Fibroblast of lung (primary cell): Measurements from ENCODE around the gene PANK1. TPM values are rescaled to one million over a fixed set of nuclear protein-coding genes. Genes with fewer than 3 reads are reported as not detected.

Experiments
- DNase-seq, 2 donors: peaks; one replicate each; pipeline versions ENCODE4 v3.0.0 to v3.0.0-alpha.2; 2010; ENCODE audit warnings: low read depth in 2 of 2
- H2AFZ ChIP-seq: 2 replicates; pipeline ENCODE4 v1.5.1; 2012; ENCODE audit warnings: low read length, control low read depth, inconsistent platforms
- H3K27ac ChIP-seq: 2 replicates; pipeline ENCODE4 v1.5.1; 2011; ENCODE audit warnings: low read length, control low read depth; ENCODE audit not compliant: insufficient read depth
- H3K27me3 ChIP-seq: 2 replicates; pipeline ENCODE4 v1.5.1; 2011; ENCODE audit warnings: mild to moderate bottlenecking, low read length; ENCODE audit not compliant: control insufficient read depth, insufficient read depth
- H3K36me3 ChIP-seq: 2 replicates; pipeline ENCODE4 v1.5.1; 2011; ENCODE audit warnings: low read length; ENCODE audit not compliant: control insufficient read depth, insufficient read depth
- H3K4me1 ChIP-seq: 2 replicates; pipeline ENCODE4 v1.5.1; 2011; ENCODE audit warnings: low read length; ENCODE audit not compliant: control insufficient read depth, insufficient read depth; ENCODE audit errors: extremely low read depth
- H3K4me2 ChIP-seq: 2 replicates; pipeline ENCODE4 v1.5.1; 2011; ENCODE audit warnings: low read length, control low read depth; ENCODE audit not compliant: insufficient read depth; ENCODE audit errors: extremely low read depth
- H3K4me3 ChIP-seq, 4 experiments: fragments of 200-600 bp in 1 of 4; sonication (generic) in 1 of 4; replicated peaks in 1 of 4; 2 replicates each; pipeline ENCODE4 v1.5.1; 2011 to 2016; ENCODE audit warnings: low read length in 4 of 4, low read depth in 3 of 4, mild to moderate bottlenecking in 3 of 4, control low read depth in 2 of 4, inconsistent platforms in 1 of 4, mixed read lengths in 1 of 4; ENCODE audit not compliant: insufficient read depth in 1 of 4; ENCODE audit errors: control extremely low read depth in 1 of 4
- H3K79me2 ChIP-seq: 2 replicates; pipeline ENCODE4 v1.5.1; 2012; ENCODE audit warnings: mild to moderate bottlenecking, low read length, inconsistent platforms; ENCODE audit not compliant: control insufficient read depth, insufficient read depth
- H3K9ac ChIP-seq: 2 replicates; pipeline ENCODE4 v1.5.1; 2011; ENCODE audit warnings: mild to moderate bottlenecking, low read length, control low read depth; ENCODE audit not compliant: insufficient read depth
- H3K9me3 ChIP-seq: 2 replicates; pipeline ENCODE4 v1.5.1; 2012; ENCODE audit warnings: low read depth, low read length; ENCODE audit not compliant: control insufficient read depth, insufficient read depth
- H4K20me1 ChIP-seq: 2 replicates; pipeline ENCODE4 v1.5.1; 2011; ENCODE audit warnings: low read length; ENCODE audit not compliant: control insufficient read depth, insufficient read depth; ENCODE audit errors: extremely low read depth
- EZH2 ChIP-seq: IDR thresholded peaks from 2 replicates; pipeline ENCODE4 v1.5.1; 2012; ENCODE audit warnings: low read length, control low read depth, mild to moderate bottlenecking; ENCODE audit errors: missing control alignments
- polyA plus RNA-seq, 2 donors: library from polyadenylated mRNA; depleted of rRNA in 1 of 2; stranded (reverse) in 1 of 2; unstranded in 1 of 2; fragments of >200 nt; gene quantifications; 2 replicates each; pipeline ENCODE4 v1.2.1, GENCODE V29; 2011 to 2012; ENCODE audit warnings: missing spikeins in 1 of 2
- total RNA-seq: library from RNA; depleted of rRNA; stranded (reverse); fragments of >200 nt; gene quantifications from 2 replicates; pipeline ENCODE4 v1.2.1, GENCODE V29; 2014
- TF ChIP-seq, protein P1 (sequence below), 2 donors: IDR thresholded peaks in 1 of 2; conservative IDR thresholded peaks in 1 of 2; 1 replicate in 1 of 2; 2 replicates in 1 of 2; pipeline ENCODE4 v1.5.1; 2011 to 2012; ENCODE audit warnings: low read length in 2 of 2, control low read depth in 1 of 2, inconsistent platforms in 1 of 2, low read depth in 1 of 2, mild to moderate bottlenecking in 1 of 2

Gene PANK1
- total and polyA plus RNA-seq, 2 donors (not counting 1 experiment from before 2014, with no cell fraction given) = 5.3 to 9.2 TPM

DNA sequence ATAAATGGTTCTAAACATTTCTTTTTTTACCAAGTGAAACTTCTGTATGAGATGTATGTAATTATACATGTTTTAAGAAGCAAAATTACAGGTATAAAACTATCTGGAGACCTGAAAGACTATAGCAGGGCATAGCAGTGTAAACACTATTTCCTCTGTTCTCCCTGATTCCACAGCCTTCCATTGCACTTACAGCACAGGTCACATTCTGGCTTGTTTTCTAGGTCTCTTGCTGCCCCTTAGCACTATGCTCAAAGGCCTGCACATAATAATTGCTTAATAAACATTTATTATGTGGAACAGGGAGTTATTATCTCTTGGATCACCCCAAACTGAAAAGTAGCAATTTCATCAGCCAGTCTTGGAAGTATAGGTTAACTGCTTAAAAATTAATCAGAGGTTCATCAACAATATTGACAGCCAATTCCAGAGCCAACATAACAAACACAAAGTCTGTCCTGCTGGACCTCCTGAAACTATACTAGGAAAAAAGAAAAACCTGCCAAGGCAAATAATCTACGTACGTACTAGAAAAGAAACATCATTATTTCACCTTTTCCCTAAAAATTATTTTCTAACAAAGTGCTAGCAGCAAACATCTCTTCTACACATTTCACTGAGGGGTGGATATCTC is 43.2 kb downstream of the PANK1 start:
- no peak for DNase-seq
- Histone ChIP-seq H3K27ac (no peak overlapping the region), H3K4me3 (no peak overlapping the region), H4K20me1 (no peaks in the 10 kb centered on the region), H3K4me2 (no peak overlapping the region), H3K9me3 (no peaks in the 10 kb centered on the region), H3K27me3 (no peaks in the 10 kb centered on the region), H2AFZ (no peak overlapping the region), H3K4me1 (no peaks in the 10 kb centered on the region), H3K79me2 (no peaks in the 10 kb centered on the region), H3K36me3 (no peaks in the 10 kb centered on the region), H3K9ac (no peak overlapping the region)
- TF ChIP-seq, protein P1, sequence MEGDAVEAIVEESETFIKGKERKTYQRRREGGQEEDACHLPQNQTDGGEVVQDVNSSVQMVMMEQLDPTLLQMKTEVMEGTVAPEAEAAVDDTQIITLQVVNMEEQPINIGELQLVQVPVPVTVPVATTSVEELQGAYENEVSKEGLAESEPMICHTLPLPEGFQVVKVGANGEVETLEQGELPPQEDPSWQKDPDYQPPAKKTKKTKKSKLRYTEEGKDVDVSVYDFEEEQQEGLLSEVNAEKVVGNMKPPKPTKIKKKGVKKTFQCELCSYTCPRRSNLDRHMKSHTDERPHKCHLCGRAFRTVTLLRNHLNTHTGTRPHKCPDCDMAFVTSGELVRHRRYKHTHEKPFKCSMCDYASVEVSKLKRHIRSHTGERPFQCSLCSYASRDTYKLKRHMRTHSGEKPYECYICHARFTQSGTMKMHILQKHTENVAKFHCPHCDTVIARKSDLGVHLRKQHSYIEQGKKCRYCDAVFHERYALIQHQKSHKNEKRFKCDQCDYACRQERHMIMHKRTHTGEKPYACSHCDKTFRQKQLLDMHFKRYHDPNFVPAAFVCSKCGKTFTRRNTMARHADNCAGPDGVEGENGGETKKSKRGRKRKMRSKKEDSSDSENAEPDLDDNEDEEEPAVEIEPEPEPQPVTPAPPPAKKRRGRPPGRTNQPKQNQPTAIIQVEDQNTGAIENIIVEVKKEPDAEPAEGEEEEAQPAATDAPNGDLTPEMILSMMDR (conservative IDR thresholded peaks at IDR 0.05 in 1 of 2, IDR thresholded peaks at IDR 0.05 in 1 of 2; ENCODE audit: low read depth in 1 of 2, low read length in 2 of 2) = no peak
- no peak for TF ChIP-seq EZH2

DNA sequence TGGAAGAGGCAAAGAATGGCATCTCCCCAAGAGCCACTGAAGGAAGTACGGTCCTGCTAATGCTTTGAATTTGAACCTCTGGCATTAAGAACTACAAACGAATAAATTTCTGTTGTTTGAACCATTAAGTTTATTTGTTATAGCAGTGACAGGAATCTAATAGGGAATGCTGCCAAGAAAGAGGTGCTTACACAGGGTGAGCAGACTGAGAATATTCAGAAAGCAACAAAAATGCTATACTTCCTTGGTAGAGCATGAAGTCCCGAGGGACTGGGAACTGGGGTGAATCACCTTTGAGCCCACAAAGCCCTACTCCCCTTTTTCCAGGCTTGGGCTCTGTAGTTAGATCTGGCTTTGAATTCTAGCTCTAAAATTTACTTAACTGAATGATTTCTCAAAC is 45.0 kb downstream of the PANK1 start:
- Histone ChIP-seq H3K27ac (no peak overlapping the region), H3K9ac (no peak overlapping the region), H3K27me3 (no peaks in the 10 kb centered on the region), H2AFZ (no peak overlapping the region), H3K79me2 (no peaks in the 10 kb centered on the region), H3K4me1 (no peaks in the 10 kb centered on the region), H3K4me2 (no peak overlapping the region), H4K20me1 (no peaks in the 10 kb centered on the region), H3K36me3 (no peaks in the 10 kb centered on the region), H3K9me3 (no peaks in the 10 kb centered on the region), H3K4me3 (no peak overlapping the region)
- no peak for DNase-seq
- no peak for TF ChIP-seq EZH2
- TF ChIP-seq, protein P1 (conservative IDR thresholded peaks at IDR 0.05 in 1 of 2, IDR thresholded peaks at IDR 0.05 in 1 of 2; ENCODE audit: low read depth in 1 of 2, low read length in 2 of 2) = no peak

DNA sequence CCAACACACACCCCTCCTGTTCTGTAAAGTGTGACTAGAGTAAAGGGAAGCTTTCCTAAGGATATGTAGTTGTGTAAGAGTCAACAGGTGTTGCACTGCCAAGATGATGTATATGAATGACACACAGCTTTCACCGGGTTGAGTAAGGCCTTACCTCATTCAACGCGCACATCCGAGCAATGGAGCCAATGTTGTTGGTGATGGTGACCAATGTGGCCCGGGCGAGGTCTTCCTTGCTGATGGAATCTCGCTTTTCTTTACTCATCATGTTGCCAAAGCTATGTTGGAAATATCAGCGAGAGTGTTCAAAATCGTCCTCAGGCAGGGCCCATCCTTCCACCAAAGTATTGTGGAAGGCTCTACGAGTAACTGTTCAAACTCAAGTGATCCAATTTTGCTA is 52.0 kb downstream of the PANK1 start:
- Histone ChIP-seq H3K79me2 (no peaks in the 10 kb centered on the region), H3K4me2 (no peak overlapping the region), H3K4me3 (no peak overlapping the region), H3K27me3 (no peaks in the 10 kb centered on the region), H3K36me3 (no peaks in the 10 kb centered on the region), H3K27ac (no peak overlapping the region), H3K9ac (no peak overlapping the region), H2AFZ (no peak overlapping the region), H3K9me3 (no peaks in the 10 kb centered on the region), H4K20me1 (no peaks in the 10 kb centered on the region), H3K4me1 (peaks cover 5% of the 10 kb centered on the region)
- DNase-seq = no peak
- no peak for TF ChIP-seq EZH2
- TF ChIP-seq, protein P1 (conservative IDR thresholded peaks at IDR 0.05 in 1 of 2, IDR thresholded peaks at IDR 0.05 in 1 of 2; ENCODE audit: low read depth in 1 of 2, low read length in 2 of 2) = no peak
